NCI-H748 (cell line): Measurements from ENCODE around the gene HYAL2.

Experiments
- DNase-seq: peaks from one replicate; lab custom pipeline; 2025; ENCODE audit not compliant: unreplicated experiment; lab: John Stamatoyannopoulos, UW

Gene HYAL2

GRCh38 chr3:50331364-50331907 lies 8.9 kb upstream of the HYAL2 start:
- no peak for DNase-seq

- DNase-seq, result no peak
Measured at GRCh38 chr3:50330330-50330729, 7.8 kb upstream of the HYAL2 start.

- peak; percentile 96 for DNase-seq
Measured at GRCh38 chr3:50327943-50328691, 5.6 kb upstream of the HYAL2 start, which contains the start of gene TUSC2. Gene TUSC2 (minus strand): TSS chr3:50328223. CDS start chr3:50328099, 124 bp downstream.

GRCh38 chr3:50327129-50327528 lies 4.6 kb upstream of the HYAL2 start:
- no peak for DNase-seq

GRCh38 chr3:50326182-50326541 lies 3.6 kb upstream of the HYAL2 start:
- DNase-seq, result no peak

- DNase-seq, result no peak
Measured at GRCh38 chr3:50325497-50326181, 3.1 kb upstream of the HYAL2 start.

- no peak for DNase-seq
Measured at GRCh38 chr3:50325113-50325480, 2.6 kb upstream of the HYAL2 start.

- DNase-seq, result peak; percentile 67
Measured at GRCh38 chr3:50324351-50325112, 2.0 kb upstream of the HYAL2 start.

- no peak for DNase-seq
Measured at GRCh38 chr3:50323614-50324199, 1.2 kb upstream of the HYAL2 start.

- no peak for DNase-seq
Measured at GRCh38 chr3:50323092-50323600, 601 bp upstream of the HYAL2 start.

GRCh38 chr3:50322115-50322385 lies 495 bp downstream of the HYAL2 start:
- DNase-seq, result no peak

- DNase-seq, result peak; percentile 86
Measured at GRCh38 chr3:50321336-50322114, 1.0 kb downstream of the HYAL2 start.

- peak; percentile 76 for DNase-seq
Measured at GRCh38 chr3:50320853-50321335, 1.7 kb downstream of the HYAL2 start.

- no peak for DNase-seq
Measured at GRCh38 chr3:50319894-50320625, 2.5 kb downstream of the HYAL2 start.

GRCh38 chr3:50319181-50319893 lies 3.2 kb downstream of the HYAL2 start:
- no peak for DNase-seq

- no peak for DNase-seq
Measured at GRCh38 chr3:50318615-50319014, 3.9 kb downstream of the HYAL2 start.

GRCh38 chr3:50318163-50318562 lies 4.4 kb downstream of the HYAL2 start:
- DNase-seq, result no peak

- DNase-seq, result no peak
Measured at GRCh38 chr3:50317300-50317699, 5.2 kb downstream of the HYAL2 start.

- no peak for DNase-seq
Measured at GRCh38 chr3:50316657-50317242, 5.8 kb downstream of the HYAL2 start.
